Left lung (tissue), 10 donors: Measurements from ENCODE around the gene TMEM209. TPM values are rescaled to one million over a fixed set of nuclear protein-coding genes. Genes with fewer than 3 reads are reported as not detected.

Source experiments
- ATAC-seq: fragments of 200-7000 bp; cut with Tn5 transposase; one replicate; pipeline ENCODE4 v1.9.1; 2020; ENCODE audit warnings: moderate library complexity
- DNase-seq, 4 donors: peaks; one replicate each; pipeline ENCODE4 v3.0.0-alpha.2; 2013 to 2020
- H3K27ac ChIP-seq, 2 donors: fragments of 200-600 bp; sonication (generic) in 1 of 2; one replicate each; pipeline versions ENCODE4 v1.5.0 to v1.8.0; 2020 to 2021
- H3K27me3 ChIP-seq, 2 donors: fragments of 200-600 bp; sonication (generic) in 1 of 2; one replicate each; pipeline versions ENCODE4 v1.5.0 to v1.8.0; 2020 to 2021
- H3K36me3 ChIP-seq, 2 donors: fragments of 200-600 bp; sonication (generic) in 1 of 2; one replicate each; pipeline versions ENCODE4 v1.5.0 to v1.8.0; 2020 to 2021
- H3K4me1 ChIP-seq, 2 donors: fragments of 200-600 bp; one replicate each; pipeline ENCODE4 v1.8.0; 2021
- H3K4me3 ChIP-seq, 2 donors: fragments of 200-600 bp; sonication (generic) in 1 of 2; one replicate each; pipeline versions ENCODE4 v1.5.0 to v1.8.0; 2020 to 2021; ENCODE audit warnings: mild to moderate bottlenecking in 1 of 2
- H3K9me3 ChIP-seq, 2 donors: fragments of 200-600 bp; sonication (generic) in 1 of 2; one replicate each; pipeline versions ENCODE4 v1.5.0 to v1.8.0; 2020 to 2021
- CTCF ChIP-seq, 2 donors: fragments of 200-600 bp; sonication (generic) in 1 of 2; IDR thresholded peaks; one replicate each; pipeline versions ENCODE4 v1.5.0 to v1.8.0; 2021; ENCODE audit warnings: antibody characterized with exemption in 2 of 2
- intact Hi-C, 2 donors: fragments of 100-400 bp; cut with DNase I; formaldehyde crosslinking; loops; one replicate each; pipeline versions ENCODE4 v1.11.2 to v1.14.2; 2022
- polyA plus RNA-seq, 6 donors: library from polyadenylated mRNA; unstranded; fragments of 120-200 nt; gene quantifications; one replicate each; pipeline ENCODE4 v1.2.1, GENCODE V29; 2013; ENCODE audit not compliant: insufficient read length in 6 of 6
- total RNA-seq, 2 donors: library from RNA; stranded (reverse); fragmentation: NEBNext Ultra II Directional; extraction: Animal tissue kit (Norgen Biotek cat#: 25700); gene quantifications; one replicate each; pipeline ENCODE4 v1.2.1, GENCODE V29; 2021
- donor health status: DM: no; HTN: yes; CAD: no.
- donor health status: DM: no; HTN: no; CAD: no.

The TMEM209 gene
- total and polyA plus RNA-seq, 8 donors: 18.8 to 23.5 (median 20.3) TPM

GRCh38 chr7:130207642-130208041, 2.4 kb upstream of the TMEM209 start, which contains the start of gene SSMEM1:
Gene SSMEM1, plus strand, starts transcription at chr7:130207860. Its CDS starts 51 bp downstream, at chr7:130207911.
- Histone ChIP-seq H3K27ac (no peak within 1 kb of the TSS), H3K36me3 (peaks cover 0 to 6% of the 10 kb centered on the region in 2 donors), H3K9me3 (no peaks in the 10 kb centered on the region), H3K4me3 (no peak within 1 kb of the TSS), H3K27me3 (no peaks in the 10 kb centered on the region), H3K4me1 (peaks cover 0 to 17% of the 10 kb centered on the region in 2 donors)
- no peak for TF ChIP-seq CTCF (IDR thresholded peaks at IDR 0.05)
- ATAC-seq (no peak), DNase-seq (no peak)
- intact Hi-C loops: no loop called here

GRCh38 chr7:130207033-130207432, 1.8 kb upstream of the TMEM209 start:
- Histone ChIP-seq H3K4me1 (peaks cover 0 to 17% of the 10 kb centered on the region in 2 donors), H3K9me3 (no peaks in the 10 kb centered on the region), H3K36me3 (peaks cover 0 to 11% of the 10 kb centered on the region in 2 donors), H3K4me3 (no peak overlapping the region), H3K27ac (no peak overlapping the region), H3K27me3 (no peaks in the 10 kb centered on the region)
- no peak for TF ChIP-seq CTCF (IDR thresholded peaks at IDR 0.05)
- ATAC-seq (no peak), DNase-seq (no peak)
- intact Hi-C loops: no loop called here

- no peak for TF ChIP-seq CTCF (IDR thresholded peaks at IDR 0.05)
- Histone ChIP-seq H3K36me3 (peaks cover 0 to 57% of the 10 kb centered on the region in 2 donors), H3K27me3 (no peaks in the 10 kb centered on the region), H3K9me3 (no peaks in the 10 kb centered on the region), H3K4me1 (peaks cover 0 to 13% of the 10 kb centered on the region in 2 donors), H3K4me3 (no peak overlapping the region), H3K27ac (no peak overlapping the region)
- no peak for DNase-seq
- ATAC-seq: no peak
- intact Hi-C loops: no loop called here
Measured at GRCh38 chr7:130201796-130202195, 3.4 kb downstream of the TMEM209 start.

- H3K27me3 ChIP-seq: no peaks in the 10 kb centered on the region
- ATAC-seq: no peak
- intact Hi-C loops: no loop called here
- H3K36me3 ChIP-seq: peaks cover 0 to 75% of the 10 kb centered on the region in 2 donors
- H3K9me3 ChIP-seq: no peaks in the 10 kb centered on the region
- no peak for TF ChIP-seq CTCF (IDR thresholded peaks at IDR 0.05)
- no peaks in the 10 kb centered on the region for H3K4me1 ChIP-seq
- no peak overlapping the region for H3K27ac ChIP-seq
- DNase-seq: no peak
- no peak overlapping the region for H3K4me3 ChIP-seq
Measured at GRCh38 chr7:130197094-130197493, 8.1 kb downstream of the TMEM209 start.

GRCh38 chr7:130196476-130196875, 8.7 kb downstream of the TMEM209 start:
- Histone ChIP-seq H3K27ac (no peak overlapping the region), H3K4me1 (no peaks in the 10 kb centered on the region), H3K36me3 (peaks cover 0 to 75% of the 10 kb centered on the region in 2 donors), H3K27me3 (no peaks in the 10 kb centered on the region), H3K9me3 (no peaks in the 10 kb centered on the region), H3K4me3 (no peak overlapping the region)
- no peak for TF ChIP-seq CTCF (IDR thresholded peaks at IDR 0.05)
- intact Hi-C loops: no loop called here
- ATAC-seq (no peak), DNase-seq (no peak)
